GM23248 (cell line): ENCODE results near the gene TEX54.
"Not testable (repeated sequence)": the region's sequence is repeated elsewhere in the genome, so short reads cannot be mapped to it uniquely, and the experiment has no call there.

Experiments
- EZH2 ChIP-seq: fragments of 200-600 bp; sonication (generic); IDR thresholded peaks from 2 replicates; pipeline ENCODE4 v1.6.1; 2018; ENCODE audit warnings: antibody characterized with exemption, mild to moderate bottlenecking; ENCODE audit not compliant: insufficient read depth, poor library complexity, severe bottlenecking
- EZH2phosphoT487 ChIP-seq: fragments of 200-600 bp; sonication (generic); IDR thresholded peaks from 2 replicates; pipeline ENCODE4 v1.6.1; 2018; ENCODE audit warnings: antibody characterized with exemption, moderate library complexity, mild to moderate bottlenecking, low read depth; ENCODE audit not compliant: insufficient read depth

DNA sequence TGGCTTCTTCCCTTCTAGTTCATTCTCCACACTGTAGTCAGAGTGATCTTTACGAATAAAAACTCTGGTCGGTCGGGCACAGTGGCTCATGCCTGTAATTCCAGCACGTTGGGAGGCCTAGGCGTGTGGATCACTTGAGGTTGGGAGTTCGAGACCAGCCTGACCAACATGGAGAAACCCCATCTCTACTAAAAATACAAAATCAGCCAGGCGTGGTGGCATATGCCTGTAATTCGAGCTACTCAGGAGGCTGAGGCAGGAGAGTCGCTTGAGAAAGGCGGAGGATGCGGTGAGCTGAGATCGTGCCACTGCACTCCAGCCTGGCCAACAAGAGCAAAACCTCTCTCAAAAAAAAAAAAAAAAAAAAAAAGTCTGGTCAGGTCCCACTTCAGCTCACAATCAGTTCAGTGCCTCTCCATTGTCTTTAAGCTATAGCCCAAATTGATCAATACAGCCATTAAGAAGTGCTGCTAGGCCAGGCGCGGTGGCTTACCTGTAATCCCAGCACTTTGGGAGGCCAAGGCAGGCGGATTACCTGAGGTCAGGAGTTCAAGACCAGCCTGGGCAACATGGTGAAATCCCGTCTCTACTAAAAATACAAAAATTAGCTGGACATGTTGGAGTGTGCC, 29.0 kb upstream of the TEX54 start:
- TF ChIP-seq EZH2, EZH2phosphoT487: not testable (repeated sequence)
